Fibroblast of upper back skin (primary cell): Measurements from ENCODE around the gene SLC6A9.

Experiments
- DNase-seq: peaks from one replicate; pipeline ENCODE4 v3.0.0-alpha.2; 2013

Gene SLC6A9

DNA sequence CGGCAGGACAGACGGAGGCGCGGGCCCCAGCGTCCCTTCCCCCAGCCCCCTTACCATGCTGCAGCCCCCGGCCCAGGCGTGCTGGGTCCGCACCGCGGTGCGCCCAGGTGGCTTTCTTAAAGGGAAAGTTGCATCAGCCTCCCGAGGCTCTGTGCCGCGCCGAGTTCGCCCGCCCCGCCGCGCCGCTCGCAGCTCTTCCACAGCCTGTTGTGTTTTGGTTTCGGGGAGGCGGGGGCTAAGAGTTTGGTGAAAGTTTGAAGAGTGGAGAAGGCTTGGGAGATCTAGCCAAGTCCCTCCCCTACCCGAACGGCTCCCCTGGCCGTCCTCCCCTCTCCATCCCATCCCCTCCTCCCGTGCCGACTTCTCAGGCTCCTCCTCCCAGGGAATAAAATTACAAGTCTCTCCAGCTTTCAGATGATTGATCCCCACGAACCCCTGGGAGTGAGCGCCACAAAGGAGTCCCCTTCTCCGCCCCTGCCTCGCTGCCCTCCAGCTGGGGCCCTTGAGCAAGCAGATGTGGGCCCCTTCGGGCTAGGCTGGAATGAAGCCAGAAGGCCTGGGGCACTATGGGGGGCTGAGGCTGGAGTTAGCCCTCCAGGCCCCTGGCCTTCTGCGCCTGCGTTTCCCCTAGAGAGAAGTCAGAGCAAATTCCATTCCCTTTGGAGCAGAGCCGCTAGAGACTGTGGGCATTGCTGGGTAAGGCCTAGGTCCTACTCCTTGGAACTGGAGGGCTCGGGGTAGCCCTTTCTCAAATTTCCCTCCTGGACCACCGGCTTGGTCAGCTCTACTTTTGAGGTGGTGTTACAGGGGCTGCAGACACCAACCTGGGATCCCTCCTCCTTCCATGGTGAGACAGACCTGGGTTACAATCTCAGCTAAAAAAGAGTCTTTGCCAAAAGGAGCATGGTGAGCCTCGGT is at the start of gene SLC6A9:
Gene SLC6A9 (minus strand): TSS at position 211 of the 918 bp plus-strand sequence. CDS start 7,185 bp downstream, outside the sequence.
- DNase-seq, result peak; percentile 92

GRCh38 chr1:44079566-44079965 is 48.3 kb upstream of the SLC6A9 start:
- no peak for DNase-seq

GRCh38 chr1:44078104-44078503 is 46.8 kb upstream of the SLC6A9 start:
- no peak for DNase-seq

DNA sequence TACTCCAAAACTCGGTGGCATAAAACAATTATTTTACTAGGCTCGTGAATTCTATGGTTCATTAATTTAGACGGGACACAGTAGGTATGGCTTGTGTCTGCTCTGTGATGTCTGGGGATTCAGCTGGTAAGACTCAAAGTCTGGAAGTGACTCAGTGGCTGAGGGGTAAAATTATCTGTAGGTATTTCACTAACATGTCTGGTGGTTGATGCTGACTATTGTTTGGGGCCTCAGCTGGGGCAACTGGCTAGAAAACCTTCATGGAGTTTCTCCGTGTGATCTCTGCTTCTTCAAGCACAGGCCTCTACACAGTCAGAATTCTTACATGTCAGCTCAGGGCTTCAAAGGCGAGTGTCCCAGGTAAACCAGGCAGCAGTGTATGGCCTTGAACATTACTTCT is 46.2 kb upstream of the SLC6A9 start:
- no peak for DNase-seq

DNA sequence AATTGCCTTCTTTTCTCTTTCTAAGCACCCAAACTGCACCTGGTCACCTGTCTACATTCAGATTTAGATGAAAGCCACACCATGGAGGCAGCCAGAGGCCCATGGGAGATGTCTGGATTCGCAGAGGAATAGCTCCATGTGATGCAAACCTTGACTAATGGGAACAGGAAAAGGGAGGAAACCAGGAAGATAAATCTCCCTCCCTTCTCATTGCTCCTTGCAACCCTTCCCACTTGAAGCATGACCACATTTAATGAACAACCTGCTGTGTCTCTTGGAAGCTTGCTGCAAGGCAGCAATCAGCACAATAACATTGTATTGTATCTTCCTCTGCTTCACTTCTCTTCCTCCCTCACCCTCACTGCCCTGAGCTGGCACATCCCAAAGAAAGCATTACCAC is 44.8 kb upstream of the SLC6A9 start:
- DNase-seq, result peak; percentile 19

DNA sequence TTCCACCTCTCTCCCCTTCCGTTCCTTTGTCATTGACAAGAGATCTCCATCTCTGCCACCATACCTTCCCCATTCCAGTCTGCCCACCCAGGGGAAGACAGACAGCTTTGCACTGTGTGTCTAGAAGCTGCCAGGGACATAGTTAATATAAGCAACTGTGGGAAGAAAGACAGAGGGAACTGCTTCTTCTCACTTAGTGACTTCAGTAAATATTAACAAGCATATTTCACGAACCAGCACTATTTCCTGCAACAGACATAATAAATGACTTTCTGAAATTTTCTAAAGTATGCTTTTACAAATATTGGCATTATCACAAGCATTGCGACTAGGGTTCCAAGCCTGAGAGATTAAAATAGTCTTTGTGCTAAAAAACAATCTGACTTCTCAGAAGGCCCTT is 43.2 kb upstream of the SLC6A9 start:
- no peak for DNase-seq

DNA sequence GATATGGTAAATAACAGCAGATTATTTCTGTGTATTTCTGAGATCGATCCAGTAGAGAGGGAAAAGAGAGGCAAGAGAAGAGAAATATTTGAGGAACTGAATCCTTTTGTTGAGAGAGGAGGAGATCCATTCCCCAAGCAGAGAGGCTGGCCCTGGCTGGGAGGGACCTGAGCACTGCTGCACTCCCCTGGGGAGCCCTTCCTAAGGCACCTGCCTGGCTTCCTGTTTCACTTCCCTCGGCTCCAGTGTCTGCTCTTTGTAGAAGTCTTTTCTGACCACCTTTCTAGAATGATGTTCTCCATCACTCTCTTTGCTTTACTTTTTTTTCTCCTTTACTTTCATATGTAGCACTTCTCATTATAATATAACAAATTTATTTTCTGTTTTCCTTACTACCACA is 42.3 kb upstream of the SLC6A9 start:
- DNase-seq, result no peak

DNA sequence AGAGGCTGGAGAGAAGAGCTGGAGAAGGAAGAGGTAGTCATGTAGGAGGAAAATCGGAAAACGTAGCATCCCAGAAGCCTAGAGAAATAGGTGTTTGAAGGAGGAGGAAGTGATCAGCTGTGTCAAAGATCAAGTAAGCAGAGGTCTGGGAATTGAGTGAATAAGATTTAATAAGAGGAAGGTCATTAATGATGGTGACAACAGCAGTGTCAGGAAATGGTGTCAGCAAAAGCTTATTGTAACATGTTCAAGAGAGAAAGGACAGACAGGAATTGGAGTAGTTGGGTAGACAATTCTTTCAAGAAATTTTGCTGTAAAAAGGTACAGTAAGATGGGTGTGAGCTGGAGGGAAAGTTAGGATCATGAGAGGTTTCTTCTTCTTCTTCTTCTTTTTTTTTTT is 41.6 kb upstream of the SLC6A9 start:
- DNase-seq, result no peak

GRCh38 chr1:44072204-44072603 is 40.9 kb upstream of the SLC6A9 start:
- DNase-seq, result peak; percentile 92

DNA sequence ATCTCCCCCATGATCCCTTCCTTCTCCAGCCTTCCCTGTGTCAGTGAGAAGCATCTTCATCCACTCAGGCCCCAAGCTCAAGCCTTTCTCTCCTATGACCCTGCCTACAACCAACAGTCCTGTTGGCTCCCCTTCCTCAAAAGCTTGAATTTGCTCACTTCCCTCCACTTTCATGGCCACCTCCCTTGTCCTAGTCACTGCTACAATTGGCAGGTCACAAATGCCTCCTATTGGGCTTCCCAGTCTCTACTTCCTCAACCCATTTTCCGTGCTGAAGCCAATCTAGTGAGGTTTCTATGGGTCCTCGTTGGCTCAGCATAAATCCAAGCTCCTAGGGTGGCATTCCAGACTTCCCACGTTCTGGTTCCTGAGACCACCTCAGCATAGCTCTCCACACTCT is 40.2 kb upstream of the SLC6A9 start:
- no peak for DNase-seq

DNA sequence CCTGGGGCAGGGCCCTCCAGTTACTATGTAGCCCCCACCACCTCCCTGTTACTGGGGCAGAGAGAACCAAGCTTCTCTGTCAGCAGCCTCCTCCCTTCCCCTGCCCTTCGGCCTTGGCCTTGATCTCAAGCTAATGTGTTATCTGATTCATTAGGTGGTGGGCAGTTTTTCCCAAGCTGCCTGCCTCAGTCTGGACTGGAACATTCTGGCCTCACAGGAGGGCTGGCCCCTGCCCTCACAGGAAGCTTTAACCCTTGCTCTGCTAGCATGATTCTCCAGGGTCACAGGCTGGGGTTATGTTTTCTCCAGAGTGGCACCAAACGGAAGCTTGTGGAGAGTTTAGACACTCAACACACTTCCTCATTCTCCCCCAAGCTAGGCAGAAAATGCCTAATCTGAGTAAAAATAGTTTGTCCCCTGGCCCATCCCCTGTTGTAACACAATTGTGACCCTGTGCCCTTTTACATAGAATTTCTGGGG is 37.2 kb upstream of the SLC6A9 start:
- DNase-seq, result no peak

DNA sequence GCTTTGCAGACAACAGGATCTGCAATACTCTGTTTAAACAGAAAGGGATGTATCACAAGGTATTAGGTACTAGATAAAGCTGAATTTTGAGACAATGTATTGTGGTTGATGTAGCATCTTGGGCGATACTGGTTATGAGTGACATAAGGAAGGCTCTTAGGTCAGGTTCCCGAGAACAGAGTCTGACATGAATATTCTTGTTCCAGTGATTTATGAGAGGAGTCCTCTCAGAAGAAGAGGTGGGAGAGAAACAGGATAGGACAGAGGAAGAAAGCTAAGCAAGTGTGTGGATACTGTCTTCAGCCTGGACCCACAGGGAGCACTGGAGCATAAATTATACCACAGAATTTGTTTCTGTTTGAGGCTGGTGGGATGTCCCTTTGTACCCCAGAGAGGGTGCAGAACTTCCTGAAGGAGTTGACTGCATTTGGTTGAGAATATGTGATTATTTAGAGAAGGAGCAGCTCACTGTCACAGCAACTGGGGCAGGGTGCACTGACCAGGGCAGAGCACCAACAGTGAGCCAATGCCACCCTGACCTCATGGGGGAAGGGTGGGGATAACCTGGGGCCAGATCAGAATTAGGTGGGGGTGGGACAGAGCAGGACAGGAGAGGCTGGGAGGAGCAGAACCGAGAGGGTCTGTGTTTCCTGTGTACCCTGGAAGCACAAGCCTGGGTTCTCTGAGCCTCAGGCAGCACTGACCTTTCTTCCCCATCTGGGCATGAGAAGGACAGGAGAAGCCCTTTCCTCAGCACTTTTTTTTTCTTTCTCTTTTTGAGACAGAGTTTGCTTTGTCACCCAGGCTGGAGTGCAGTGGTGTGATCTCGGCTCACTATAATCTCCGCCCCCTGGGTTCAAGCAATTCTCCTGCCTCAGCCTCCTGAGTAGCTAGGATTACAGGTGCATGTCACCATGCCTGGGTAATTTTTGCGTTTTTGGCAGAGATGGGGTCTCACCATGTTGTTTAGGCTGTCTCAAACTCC is 36.3 kb upstream of the SLC6A9 start:
- DNase-seq, result no peak

GRCh38 chr1:44062656-44063179 is 31.5 kb upstream of the SLC6A9 start:
- DNase-seq, result no peak

DNA sequence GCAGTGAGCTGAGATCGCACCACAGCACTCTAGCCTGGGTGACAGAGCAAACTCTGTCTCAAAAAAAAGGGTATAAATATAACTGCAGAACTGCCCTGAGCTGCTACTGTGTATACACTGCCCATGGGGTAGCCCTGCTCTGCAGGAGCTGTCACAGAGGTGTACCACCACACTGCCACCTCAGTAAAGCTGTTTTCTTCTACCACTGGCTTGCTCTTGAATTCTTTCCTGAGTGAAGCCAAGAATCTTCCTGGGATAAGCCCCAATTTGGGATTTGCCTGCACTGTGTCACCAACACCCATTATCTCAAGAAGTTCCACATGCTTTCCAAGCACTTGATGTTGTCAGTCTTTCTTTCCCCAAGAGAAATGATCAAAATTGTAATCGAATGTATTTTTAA is 30.6 kb upstream of the SLC6A9 start:
- DNase-seq, result no peak

DNA sequence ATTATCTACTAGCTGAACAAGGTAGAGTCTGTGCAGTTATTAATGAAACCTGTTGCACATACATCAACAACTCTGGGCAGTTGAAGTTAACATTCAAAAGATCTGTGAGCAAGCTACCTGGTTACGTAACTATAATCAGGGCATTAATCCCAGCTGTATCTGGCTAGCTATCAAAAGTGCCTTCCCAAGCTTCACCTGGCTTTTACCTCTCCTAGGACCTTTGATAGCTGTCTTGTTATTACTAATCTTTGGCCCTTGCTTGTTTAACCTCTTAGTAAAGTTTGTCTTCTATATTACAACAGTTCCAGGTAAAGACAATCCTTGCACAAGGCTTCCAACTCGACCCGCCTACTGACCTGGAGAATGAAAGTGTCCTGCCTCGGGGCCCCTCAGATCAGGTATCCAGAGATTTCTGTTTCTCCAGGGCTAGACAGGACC is 29.6 kb upstream of the SLC6A9 start:
- no peak for DNase-seq

DNA sequence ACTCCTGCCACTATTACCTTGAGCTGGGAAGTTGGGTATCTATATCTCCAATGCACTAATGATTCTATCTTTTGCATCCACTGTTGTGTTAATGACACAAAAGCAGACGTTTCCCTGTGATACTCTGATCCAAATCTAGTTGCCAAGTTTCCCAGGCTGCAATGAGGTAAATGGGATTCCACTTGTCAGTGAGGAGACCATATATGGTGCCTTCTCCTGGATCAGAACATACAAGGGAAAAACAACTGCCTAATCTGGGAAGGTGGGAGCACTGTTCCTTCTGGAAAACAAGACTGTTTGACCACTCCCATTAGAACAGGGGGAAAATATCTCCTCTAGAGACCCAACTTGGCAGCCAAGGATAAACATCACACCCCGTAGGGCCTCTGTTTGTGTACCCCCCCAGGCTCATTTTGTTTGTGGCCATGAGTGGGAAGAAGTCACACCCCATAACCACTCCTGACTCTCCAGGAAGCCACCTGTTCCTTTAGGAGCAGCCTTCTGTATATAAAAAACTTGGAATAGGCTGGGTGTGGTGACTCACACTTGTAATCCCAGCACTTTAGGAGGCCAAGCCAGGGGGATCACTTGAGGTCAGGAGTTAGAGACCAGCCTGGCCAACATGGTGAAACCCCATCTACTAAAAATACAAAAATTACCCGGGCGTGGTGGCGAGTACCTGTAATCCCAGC is 28.5 kb upstream of the SLC6A9 start:
- DNase-seq, result no peak

GRCh38 chr1:44059212-44059611 is 27.9 kb upstream of the SLC6A9 start:
- DNase-seq, result no peak

DNA sequence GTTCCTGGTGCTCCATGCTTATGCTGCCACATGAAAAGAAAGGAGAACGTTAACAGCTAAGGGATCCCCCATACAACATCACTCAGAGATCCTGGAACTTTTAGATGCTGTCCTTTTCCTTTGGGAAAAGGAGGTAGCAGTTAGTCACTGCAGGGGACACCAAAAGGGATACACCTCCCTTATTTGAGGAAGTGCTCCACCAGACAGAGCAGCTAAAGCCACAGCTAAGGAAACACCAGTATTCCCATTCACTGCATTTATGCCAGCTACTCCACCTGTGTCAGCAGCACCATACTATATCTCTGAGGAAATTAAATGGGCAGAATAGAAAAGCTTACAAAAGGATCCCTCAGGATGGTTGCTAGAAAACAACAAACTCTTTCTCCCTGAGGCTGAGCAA is 26.0 kb upstream of the SLC6A9 start:
- DNase-seq, result no peak

GRCh38 chr1:44053394-44053793 is 22.1 kb upstream of the SLC6A9 start:
- no peak for DNase-seq

DNA sequence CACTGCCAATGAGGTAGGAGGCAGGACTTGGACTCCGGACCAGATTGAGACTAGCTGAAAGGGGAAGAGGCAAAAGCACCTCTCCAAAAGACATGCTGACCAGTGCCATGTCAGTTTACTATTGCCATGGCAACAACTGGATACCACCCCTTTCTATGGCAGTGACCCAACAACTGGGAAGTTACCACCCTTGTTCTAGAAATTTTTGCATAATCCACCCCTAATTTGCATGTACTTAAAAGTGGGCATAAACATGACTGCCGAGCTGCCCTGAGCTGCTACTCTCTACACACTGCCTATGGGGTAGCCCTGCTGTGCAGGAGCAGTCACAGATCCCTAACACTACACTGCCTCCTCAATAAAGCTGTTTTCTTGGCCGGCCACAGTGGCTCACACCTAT is 19.0 kb upstream of the SLC6A9 start:
- no peak for DNase-seq

DNA sequence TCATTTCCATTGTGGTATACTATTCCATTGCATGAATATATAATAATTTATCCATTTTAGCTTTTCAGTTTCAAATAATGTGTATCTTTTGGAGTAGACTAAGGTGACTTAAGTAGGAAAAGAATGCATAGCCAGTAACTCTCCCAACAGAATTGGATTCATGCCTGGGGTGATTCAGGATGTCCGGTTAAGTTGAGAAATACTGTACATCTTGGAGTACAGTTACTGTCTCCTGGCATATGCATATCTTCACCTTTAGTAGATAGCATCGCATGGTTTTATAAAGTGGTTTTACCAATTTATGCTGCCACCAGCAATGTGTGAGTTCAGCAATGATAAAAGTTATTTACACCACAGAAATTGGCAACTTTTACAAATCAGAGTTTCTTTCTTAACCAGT is 18.6 kb upstream of the SLC6A9 start:
- peak; percentile 96 for DNase-seq

- peak; percentile 42 for DNase-seq
These were observed 17.4 kb upstream of the SLC6A9 start for GRCh38 chr1:44048532-44049215.
